Measurements from ENCODE around the gene PIK3CD.
A peak's percentile ranks its signal among the peaks of the same experiment; 100 is the strongest.
"Not testable (repeated sequence)": the region's sequence is repeated elsewhere in the genome, so short reads cannot be mapped to it uniquely, and the experiment has no call there.

The PIK3CD gene

GRCh38 chr1:9654834-9655723 lies 3.5 kb downstream of the PIK3CD start:
- DNase-seq = peak; percentile 71

GRCh38 chr1:9655836-9656235 lies 4.3 kb downstream of the PIK3CD start:
- no peak for DNase-seq

GRCh38 chr1:9657521-9658032 lies 6.0 kb downstream of the PIK3CD start:
- no peak for DNase-seq

- no peak for DNase-seq
Observed at GRCh38 chr1:9658199-9658598, 6.7 kb downstream of the PIK3CD start.

GRCh38 chr1:9659328-9659727 lies 7.8 kb downstream of the PIK3CD start:
- DNase-seq = no peak

- DNase-seq = no peak
Observed at GRCh38 chr1:9663257-9663656, 11.7 kb downstream of the PIK3CD start.

GRCh38 chr1:9665193-9665592 lies 13.7 kb downstream of the PIK3CD start:
- no peak for DNase-seq

GRCh38 chr1:9668080-9668479 lies 16.5 kb downstream of the PIK3CD start:
- DNase-seq = no peak

GRCh38 chr1:9670085-9670484 lies 18.6 kb downstream of the PIK3CD start:
- no peak for DNase-seq

- DNase-seq = no peak
Observed at GRCh38 chr1:9671377-9672140, 20.0 kb downstream of the PIK3CD start.

GRCh38 chr1:9672444-9672843 lies 20.9 kb downstream of the PIK3CD start:
- DNase-seq = no peak

GRCh38 chr1:9675393-9675792 lies 23.9 kb downstream of the PIK3CD start:
- DNase-seq = no peak

GRCh38 chr1:9676128-9676527 lies 24.6 kb downstream of the PIK3CD start:
- not testable (repeated sequence) for DNase-seq

- DNase-seq = no peak
Observed at GRCh38 chr1:9676815-9677393, 25.4 kb downstream of the PIK3CD start.

GRCh38 chr1:9680091-9680490 lies 28.6 kb downstream of the PIK3CD start:
- no peak for DNase-seq

GRCh38 chr1:9680828-9681227 lies 29.3 kb downstream of the PIK3CD start:
- no peak for DNase-seq

- no peak for DNase-seq
Observed at GRCh38 chr1:9684801-9685200, 33.3 kb downstream of the PIK3CD start.

GRCh38 chr1:9687120-9687873 lies 35.8 kb downstream of the PIK3CD start:
- DNase-seq = peak; percentile 73

- no peak for DNase-seq
Observed at GRCh38 chr1:9687874-9688582, 36.5 kb downstream of the PIK3CD start.

- no peak for DNase-seq
Observed at GRCh38 chr1:9688599-9688998, 37.1 kb downstream of the PIK3CD start.

GRCh38 chr1:9689011-9689706 lies 37.6 kb downstream of the PIK3CD start:
- peak; percentile 82 for DNase-seq
